GM12891 (cell line): Measurements from ENCODE around the gene PALM3.

Experiments used
- PAX5 ChIP-seq: IDR thresholded peaks from 2 replicates; pipeline ENCODE4 v1.6.1; 2011; ENCODE audit warnings: low read length, moderate library complexity, mild to moderate bottlenecking; ENCODE audit not compliant: insufficient read depth, severe bottlenecking
- POLR2A ChIP-seq: IDR thresholded peaks from 2 replicates; pipeline ENCODE4 v1.6.1; 2011; ENCODE audit warnings: low read depth, low read length, control low read depth
- POLR2AphosphoS5 ChIP-seq: IDR thresholded peaks from 2 replicates; pipeline ENCODE4 v1.6.1; 2011; ENCODE audit warnings: low read depth, low read length, control low read depth
- POU2F2 ChIP-seq: IDR thresholded peaks from 2 replicates; pipeline ENCODE4 v1.6.1; 2011; ENCODE audit warnings: low read depth, mild to moderate bottlenecking, control low read depth, low read length, moderate library complexity
- SPI1 ChIP-seq: IDR thresholded peaks from 2 replicates; pipeline ENCODE4 v1.6.1; 2011; ENCODE audit warnings: low read depth, low read length, control low read depth
- TAF1 ChIP-seq: IDR thresholded peaks from 2 replicates; pipeline ENCODE4 v1.6.1; 2011; ENCODE audit warnings: low read depth, low read length, control low read depth

DNA sequence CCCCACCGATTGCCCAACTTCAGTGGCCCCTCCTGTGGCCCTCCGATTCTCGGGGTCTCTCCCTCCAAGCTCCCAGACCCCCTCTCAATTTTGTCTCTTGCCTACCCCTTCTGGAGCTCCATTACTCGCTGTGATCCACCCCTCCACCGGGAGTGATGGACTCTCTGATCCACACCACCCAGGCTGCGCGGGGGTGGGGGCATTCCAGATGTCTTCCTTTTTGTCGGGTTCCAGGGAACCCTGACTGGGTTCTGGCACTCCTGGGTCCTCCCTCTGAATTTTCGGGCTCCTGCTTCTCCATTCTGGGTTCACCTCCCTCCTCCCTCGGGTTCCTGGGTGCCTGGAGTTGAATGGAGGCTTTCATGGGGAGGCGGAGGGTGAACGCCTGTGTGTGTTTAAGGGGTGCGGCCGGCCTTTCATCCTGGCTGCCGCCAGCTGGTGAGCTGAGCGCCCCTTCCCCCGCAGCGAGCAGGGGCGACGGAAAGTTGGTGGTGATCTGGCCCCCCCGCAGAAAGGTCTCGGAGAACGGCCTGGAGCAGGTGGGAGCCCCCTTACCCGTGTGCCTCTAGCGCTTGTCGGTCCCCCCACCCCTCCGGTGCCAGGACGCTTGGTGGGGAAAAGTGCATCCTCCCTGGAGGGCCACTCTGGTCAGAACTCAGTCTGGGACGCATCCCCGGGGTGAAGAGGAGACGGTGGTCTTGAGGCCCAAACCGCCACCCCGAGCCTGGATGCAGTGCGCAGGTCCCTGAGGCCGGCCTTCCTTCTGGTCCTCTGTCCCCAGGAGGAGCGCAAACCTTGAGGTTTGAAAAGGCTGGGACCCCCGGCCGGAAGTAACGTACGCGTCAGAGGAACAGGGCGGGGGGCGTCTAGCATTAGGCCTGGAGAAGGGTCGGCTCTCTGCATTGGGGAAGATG lies 12.3 kb upstream of the PALM3 start:
- TF ChIP-seq POLR2A (no peak), POLR2AphosphoS5 (no peak), SPI1 (no peak), TAF1 (no peak), POU2F2 (no peak), PAX5 (no peak)
